NCI-H1105 treated with DMSO at 0.1 percent for 48 hours (cell line): ENCODE results near the gene WDPCP.
"Not testable (repeated sequence)": the region's sequence is repeated elsewhere in the genome, so short reads cannot be mapped to it uniquely, and the experiment has no call there.

Source experiments
- DNase-seq: peaks from one replicate; lab custom pipeline; 2025; lab: John Stamatoyannopoulos, UW

The WDPCP gene

GRCh38 chr2:63357722-63358121 is 230.6 kb downstream of the WDPCP start:
- DNase-seq = not testable (repeated sequence)

- no peak for DNase-seq
These were observed 240.9 kb downstream of the WDPCP start for GRCh38 chr2:63347361-63347760.

- DNase-seq = no peak
These were observed 241.9 kb downstream of the WDPCP start for GRCh38 chr2:63346411-63346810.

GRCh38 chr2:63345285-63345633 is 243.0 kb downstream of the WDPCP start:
- no peak for DNase-seq

GRCh38 chr2:63344575-63345284 is 243.5 kb downstream of the WDPCP start:
- no peak for DNase-seq

GRCh38 chr2:63343397-63344109 is 244.7 kb downstream of the WDPCP start:
- DNase-seq = no peak

- DNase-seq = no peak
These were observed 247.8 kb downstream of the WDPCP start for GRCh38 chr2:63340443-63340842.

- no peak for DNase-seq
These were observed 253.4 kb downstream of the WDPCP start for GRCh38 chr2:63334910-63335309.

- DNase-seq = no peak
These were observed 261.8 kb downstream of the WDPCP start for GRCh38 chr2:63326473-63326872.

GRCh38 chr2:63323662-63324061 is 264.6 kb downstream of the WDPCP start:
- DNase-seq = not testable (repeated sequence)

GRCh38 chr2:63321973-63322372 is 266.3 kb downstream of the WDPCP start:
- not testable (repeated sequence) for DNase-seq

- no peak for DNase-seq
These were observed 267.6 kb downstream of the WDPCP start for GRCh38 chr2:63320669-63321068.

- DNase-seq = no peak
These were observed 277.7 kb downstream of the WDPCP start for GRCh38 chr2:63310614-63311013.

GRCh38 chr2:63301481-63301880 is 286.8 kb downstream of the WDPCP start:
- DNase-seq = no peak

- no peak for DNase-seq
These were observed 287.4 kb downstream of the WDPCP start for GRCh38 chr2:63300835-63301234.

GRCh38 chr2:63287956-63288355 is 300.3 kb downstream of the WDPCP start:
- DNase-seq = no peak

- not testable (repeated sequence) for DNase-seq
These were observed 301.8 kb downstream of the WDPCP start for GRCh38 chr2:63286520-63286919.

GRCh38 chr2:63283273-63283672 is 305.0 kb downstream of the WDPCP start:
- no peak for DNase-seq

GRCh38 chr2:63272560-63272959 is 315.7 kb downstream of the WDPCP start:
- DNase-seq = no peak

GRCh38 chr2:63270717-63271116 is 317.6 kb downstream of the WDPCP start:
- no peak for DNase-seq

- no peak for DNase-seq
These were observed 319.3 kb downstream of the WDPCP start for GRCh38 chr2:63268946-63269345.

- DNase-seq = no peak
These were observed 327.1 kb downstream of the WDPCP start for GRCh38 chr2:63261137-63261621.

- no peak for DNase-seq
These were observed 330.8 kb downstream of the WDPCP start for GRCh38 chr2:63257473-63257872.

GRCh38 chr2:63249161-63249560 is 339.1 kb downstream of the WDPCP start:
- DNase-seq = no peak
